ENCODE measurements around the gene CENPP.

CENPP gene

GRCh38 chr9:92595930-92596329, 270.2 kb downstream of the CENPP start:
- TF ChIP-seq MAX (IDR thresholded peaks at IDR 0.05) (no peak), ZBTB7A (IDR thresholded peaks at IDR 0.05; ENCODE audit: low read depth) (no peak)

- TF ChIP-seq EP300 (IDR thresholded peaks at IDR 0.05; ENCODE audit: borderline replicate concordance) (no peak), EGR1 (IDR thresholded peaks at IDR 0.05) (no peak), ZBTB7A (IDR thresholded peaks at IDR 0.05; ENCODE audit: low read depth) (no peak), YY1 (IDR thresholded peaks at IDR 0.05; ENCODE audit: low read depth) (no peak), TEAD4 (IDR thresholded peaks at IDR 0.05) (no peak), TAF1 (IDR thresholded peaks at IDR 0.05; ENCODE audit: low read depth) (no peak), CREB1 (IDR thresholded peaks at IDR 0.05; ENCODE audit: low read depth) (no peak), REST (IDR thresholded peaks at IDR 0.05; ENCODE audit: low read depth) (no peak), USF1 (IDR thresholded peaks at IDR 0.05) (no peak), NFIC (IDR thresholded peaks at IDR 0.05) (no peak), CEBPB (IDR thresholded peaks at IDR 0.05) (no peak), MAX (IDR thresholded peaks at IDR 0.05) (no peak), RAD21 (IDR thresholded peaks at IDR 0.05; ENCODE audit: low read depth) (no peak), TCF12 (IDR thresholded peaks at IDR 0.05; ENCODE audit: low read depth) (no peak), FOXM1 (IDR thresholded peaks at IDR 0.05; ENCODE audit: borderline replicate concordance, low read depth) (no peak)
Observed at GRCh38 chr9:92598382-92598781, 272.6 kb downstream of the CENPP start.

- TF ChIP-seq FOXM1 (IDR thresholded peaks at IDR 0.05; ENCODE audit: borderline replicate concordance, low read depth) (no peak), RAD21 (IDR thresholded peaks at IDR 0.05; ENCODE audit: low read depth) (no peak), EGR1 (IDR thresholded peaks at IDR 0.05) (no peak), CEBPB (IDR thresholded peaks at IDR 0.05) (no peak), CREB1 (IDR thresholded peaks at IDR 0.05; ENCODE audit: low read depth) (no peak), EP300 (IDR thresholded peaks at IDR 0.05; ENCODE audit: borderline replicate concordance) (no peak), MAX (IDR thresholded peaks at IDR 0.05) (no peak), ZBTB7A (IDR thresholded peaks at IDR 0.05; ENCODE audit: low read depth) (no peak), TCF12 (IDR thresholded peaks at IDR 0.05; ENCODE audit: low read depth) (no peak), NFIC (IDR thresholded peaks at IDR 0.05) (no peak), TEAD4 (IDR thresholded peaks at IDR 0.05) (no peak), TAF1 (IDR thresholded peaks at IDR 0.05; ENCODE audit: low read depth) (no peak), USF1 (IDR thresholded peaks at IDR 0.05) (no peak), YY1 (IDR thresholded peaks at IDR 0.05; ENCODE audit: low read depth) (no peak)
Observed at GRCh38 chr9:92599938-92600461, 274.2 kb downstream of the CENPP start.

GRCh38 chr9:92600462-92601261, 274.9 kb downstream of the CENPP start:
- TF ChIP-seq FOXM1 (IDR thresholded peaks at IDR 0.05; ENCODE audit: borderline replicate concordance, low read depth) (no peak), CREB1 (IDR thresholded peaks at IDR 0.05; ENCODE audit: low read depth) (no peak), CEBPB (IDR thresholded peaks at IDR 0.05) (no peak), ZBTB7A (IDR thresholded peaks at IDR 0.05; ENCODE audit: low read depth) (no peak), NFIC (IDR thresholded peaks at IDR 0.05) (no peak), MAX (IDR thresholded peaks at IDR 0.05) (no peak), TCF12 (IDR thresholded peaks at IDR 0.05; ENCODE audit: low read depth) (no peak), YY1 (IDR thresholded peaks at IDR 0.05; ENCODE audit: low read depth) (no peak)

- TF ChIP-seq TCF12 (IDR thresholded peaks at IDR 0.05; ENCODE audit: low read depth) (no peak), YY1 (IDR thresholded peaks at IDR 0.05; ENCODE audit: low read depth) (no peak), FOXM1 (IDR thresholded peaks at IDR 0.05; ENCODE audit: borderline replicate concordance, low read depth) (no peak), TEAD4 (IDR thresholded peaks at IDR 0.05) (no peak), MAX (IDR thresholded peaks at IDR 0.05) (no peak), RAD21 (IDR thresholded peaks at IDR 0.05; ENCODE audit: low read depth) (no peak), EP300 (IDR thresholded peaks at IDR 0.05; ENCODE audit: borderline replicate concordance) (no peak), CREB1 (IDR thresholded peaks at IDR 0.05; ENCODE audit: low read depth) (no peak), REST (IDR thresholded peaks at IDR 0.05; ENCODE audit: low read depth) (no peak), NFIC (IDR thresholded peaks at IDR 0.05) (no peak), TAF1 (IDR thresholded peaks at IDR 0.05; ENCODE audit: low read depth) (no peak), ZBTB7A (IDR thresholded peaks at IDR 0.05; ENCODE audit: low read depth) (no peak), EGR1 (IDR thresholded peaks at IDR 0.05) (no peak), USF1 (IDR thresholded peaks at IDR 0.05) (no peak)
Observed at GRCh38 chr9:92601451-92601850, 275.7 kb downstream of the CENPP start.

Measured in Ishikawa (cell line).